RPMI7951 (cell line): ENCODE results near the gene DYRK1A. TPM values are rescaled to one million over a fixed set of nuclear protein-coding genes. Genes with fewer than 3 reads are reported as not detected.

Source experiments
- DNase-seq: peaks from one replicate; pipeline ENCODE4 v3.0.0-alpha.2; 2012; ENCODE audit warnings: low read depth
- total RNA-seq: library from RNA; depleted of rRNA; stranded (reverse); fragments of >200 nt; shearing (Covaris generic); gene quantifications from 2 replicates; pipeline ENCODE4 v1.2.3, GENCODE V29; 2014

The DYRK1A gene
- total RNA-seq, 1 experiment from 2014 or later, result 30.2 TPM

DNA sequence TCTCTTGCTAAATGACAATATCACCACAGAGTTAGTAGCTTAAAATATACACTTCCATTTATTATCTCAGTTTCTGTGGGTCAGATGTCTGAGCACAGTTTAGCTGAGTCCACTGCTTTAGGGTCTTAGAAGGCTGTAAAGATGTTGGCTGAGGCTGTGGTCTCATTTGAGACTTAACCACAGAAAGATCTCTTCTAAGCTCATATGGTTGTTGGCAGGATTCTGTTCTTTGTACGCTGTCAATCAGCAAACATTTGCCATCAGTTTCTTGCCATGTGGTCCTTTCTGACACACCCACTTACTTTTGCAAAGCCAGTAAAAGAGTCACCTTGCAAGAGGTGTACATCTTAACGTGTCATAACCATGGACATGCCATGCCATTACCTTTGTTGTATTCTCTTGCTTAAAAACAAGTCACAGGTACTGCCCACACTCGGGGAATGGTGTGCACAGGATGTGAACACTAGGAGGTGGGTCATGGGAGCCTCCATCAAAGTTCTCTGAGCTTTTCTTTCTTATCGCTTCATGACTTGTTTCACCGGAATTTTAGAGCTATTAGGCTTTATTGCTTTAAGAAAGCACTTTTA is 18.7 kb downstream of the DYRK1A start:
- no peak for DNase-seq

DNA sequence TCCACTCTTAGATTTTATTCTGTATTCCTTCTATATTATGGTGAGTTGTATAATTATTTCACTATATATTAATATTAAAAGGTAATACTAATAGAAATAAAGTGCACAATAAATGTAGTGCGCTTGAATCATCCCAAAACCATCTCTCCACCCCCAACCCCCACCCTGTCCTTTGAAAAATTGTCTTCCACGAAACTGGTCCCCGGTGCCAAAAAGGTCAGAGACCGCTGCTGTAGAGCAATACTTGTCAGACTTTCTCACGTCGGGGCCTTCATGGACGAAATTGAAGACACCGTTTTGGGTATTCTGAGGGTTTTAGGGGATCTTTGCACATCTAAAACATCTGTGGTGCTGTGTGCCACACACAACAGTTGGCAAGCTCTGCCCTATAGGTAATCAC is 19.6 kb downstream of the DYRK1A start:
- no peak for DNase-seq

DNA sequence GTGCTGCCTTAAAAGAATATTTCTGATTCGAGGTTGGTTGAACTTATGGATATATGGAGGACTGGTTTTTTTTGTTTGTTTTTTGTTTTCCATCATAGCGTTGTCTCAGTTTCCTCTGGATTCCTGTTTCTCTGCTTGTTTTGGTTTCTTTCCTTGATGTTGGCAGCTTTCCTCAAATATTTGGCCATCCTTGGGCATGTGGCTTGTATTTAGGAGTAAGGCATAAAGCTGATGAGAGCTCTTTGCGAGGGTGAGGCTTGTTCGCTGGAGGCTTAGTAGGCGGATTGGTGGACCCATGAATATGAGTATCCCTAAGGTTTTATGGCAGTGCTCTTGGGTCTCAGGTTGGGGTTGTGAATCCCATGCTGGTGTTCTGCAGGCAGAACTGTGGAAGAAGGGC is 22.9 kb downstream of the DYRK1A start:
- no peak for DNase-seq

- no peak for DNase-seq
Measured at GRCh38 chr21:37391666-37392065, 25.1 kb downstream of the DYRK1A start.

DNA sequence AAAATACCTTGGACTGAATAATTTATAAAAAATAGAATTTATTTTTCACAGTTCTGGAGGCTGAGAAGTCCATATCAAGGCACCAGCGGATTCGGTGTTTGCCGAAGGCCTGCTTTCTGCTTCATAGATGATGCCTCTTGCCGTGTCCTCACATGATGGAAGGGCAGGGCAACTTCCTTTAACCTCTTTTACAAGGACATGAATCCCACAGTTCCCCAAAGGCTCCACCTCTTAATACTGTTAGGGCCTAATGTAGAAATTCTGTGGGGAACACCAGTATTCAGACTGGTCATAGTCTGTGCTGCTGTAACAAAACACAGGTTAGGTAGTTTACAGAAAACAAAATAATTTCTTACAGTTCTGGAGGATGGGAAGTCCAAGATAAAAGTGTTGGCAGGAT is 25.9 kb downstream of the DYRK1A start:
- no peak for DNase-seq

GRCh38 chr21:37393030-37393429 is 26.5 kb downstream of the DYRK1A start:
- no peak for DNase-seq

DNA sequence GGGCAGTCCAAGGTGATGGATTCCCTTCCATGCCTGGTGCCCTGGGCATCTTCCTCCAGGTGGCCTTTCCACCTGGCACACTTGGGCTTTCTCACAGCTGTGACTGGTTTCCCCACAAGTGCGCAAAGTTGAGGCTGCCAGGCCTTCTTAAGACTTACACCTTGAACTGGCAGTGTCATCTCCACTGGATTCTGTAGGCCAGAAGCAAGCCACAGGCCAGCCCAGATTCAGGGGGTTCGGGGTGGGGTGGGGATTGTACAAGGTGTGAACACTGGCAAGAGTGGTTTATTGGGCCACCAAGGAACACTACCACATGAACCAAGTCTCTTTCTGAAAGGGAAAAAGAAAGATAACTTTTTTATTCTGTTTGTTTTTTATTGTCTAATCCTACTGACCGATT is 27.2 kb downstream of the DYRK1A start:
- no peak for DNase-seq

DNA sequence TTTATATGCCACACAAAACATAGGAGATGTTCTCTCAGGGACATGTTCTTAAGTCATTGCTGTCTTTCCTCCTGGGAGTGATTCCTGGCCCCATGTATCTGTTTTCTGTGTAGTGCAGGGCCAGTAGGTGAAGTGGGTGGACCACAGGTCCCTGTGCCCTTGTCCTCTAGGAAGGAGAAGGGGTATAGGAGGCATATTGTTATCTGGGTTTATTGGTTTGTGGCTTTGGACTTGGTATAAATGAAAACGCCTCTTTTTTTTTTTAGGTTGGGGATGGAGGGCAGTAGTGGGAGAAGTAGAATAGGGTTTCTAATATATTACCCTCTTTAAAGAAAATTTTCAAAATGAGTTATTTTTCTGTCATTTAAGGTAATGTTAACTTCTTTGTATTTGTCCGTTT is 29.4 kb downstream of the DYRK1A start:
- DNase-seq, result no peak

DNA sequence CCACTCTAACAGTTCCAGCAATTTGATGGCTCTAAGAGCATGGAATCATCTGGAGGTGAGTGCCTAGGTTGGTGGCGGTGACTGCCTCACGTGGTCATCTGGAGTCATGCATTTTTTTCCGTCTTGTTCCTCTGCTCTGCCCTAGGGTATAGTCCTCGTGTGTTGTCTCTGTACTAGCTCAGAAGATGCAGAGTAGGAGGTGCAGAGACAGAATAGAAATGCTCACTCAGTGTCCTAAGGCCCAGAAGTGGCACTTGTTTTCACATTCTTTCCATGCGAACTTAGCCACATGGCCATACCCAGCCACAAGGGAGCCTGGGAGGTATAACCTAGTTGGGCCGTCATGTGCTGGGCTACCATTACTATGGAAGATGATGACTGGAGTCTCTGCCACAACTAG is 30.3 kb downstream of the DYRK1A start:
- no peak for DNase-seq

DNA sequence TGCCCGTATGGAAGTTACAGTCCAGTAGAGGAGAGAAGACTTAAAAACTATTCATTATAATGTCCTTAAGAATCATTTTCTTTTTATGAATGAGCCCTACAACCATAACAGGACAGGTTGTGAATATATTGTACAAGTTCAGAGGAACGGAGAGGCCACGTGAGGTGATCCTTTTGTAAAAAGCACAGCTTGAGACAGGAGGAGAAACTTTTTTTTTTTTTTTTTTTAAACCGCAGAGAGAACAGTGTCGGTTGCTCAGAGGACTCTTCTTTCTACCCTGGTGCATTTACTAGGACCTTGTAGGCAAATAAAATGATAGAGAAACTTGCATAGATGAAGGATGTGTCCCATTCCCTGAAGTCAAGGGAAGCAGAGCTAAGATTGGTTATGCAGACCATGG is 32.1 kb downstream of the DYRK1A start:
- no peak for DNase-seq

DNA sequence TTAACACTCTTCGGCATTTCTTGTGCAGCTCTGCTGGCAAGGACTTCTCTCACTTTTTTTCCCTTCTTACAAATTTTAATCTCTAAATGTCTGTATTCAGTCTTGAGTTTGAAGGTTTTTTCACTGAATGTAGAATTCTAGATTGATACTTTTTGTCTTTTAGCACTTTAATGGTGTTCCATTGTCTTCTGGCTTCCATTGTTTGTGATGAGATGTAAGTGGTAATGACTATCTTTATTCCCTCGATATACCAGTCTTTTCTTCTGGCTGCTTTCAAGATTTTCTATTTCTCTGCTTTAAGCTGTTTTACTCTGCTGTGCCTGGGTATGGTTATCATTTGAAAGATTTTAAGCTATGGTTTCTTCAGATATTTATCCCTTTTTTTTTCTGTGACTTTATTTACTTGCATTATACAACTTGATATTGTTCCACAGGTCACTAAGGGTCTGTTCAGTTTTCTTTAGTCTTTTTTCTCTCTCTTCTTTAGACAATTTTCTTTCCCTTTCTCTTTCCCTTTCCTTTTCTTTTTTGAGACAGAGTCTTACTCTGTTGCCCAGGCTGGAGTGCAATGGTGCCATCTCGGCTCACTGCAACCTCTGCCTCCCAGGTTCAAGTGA is 35.8 kb downstream of the DYRK1A start:
- no peak for DNase-seq

- DNase-seq, result no peak
Measured at GRCh38 chr21:37405629-37406028, 39.1 kb downstream of the DYRK1A start.

DNA sequence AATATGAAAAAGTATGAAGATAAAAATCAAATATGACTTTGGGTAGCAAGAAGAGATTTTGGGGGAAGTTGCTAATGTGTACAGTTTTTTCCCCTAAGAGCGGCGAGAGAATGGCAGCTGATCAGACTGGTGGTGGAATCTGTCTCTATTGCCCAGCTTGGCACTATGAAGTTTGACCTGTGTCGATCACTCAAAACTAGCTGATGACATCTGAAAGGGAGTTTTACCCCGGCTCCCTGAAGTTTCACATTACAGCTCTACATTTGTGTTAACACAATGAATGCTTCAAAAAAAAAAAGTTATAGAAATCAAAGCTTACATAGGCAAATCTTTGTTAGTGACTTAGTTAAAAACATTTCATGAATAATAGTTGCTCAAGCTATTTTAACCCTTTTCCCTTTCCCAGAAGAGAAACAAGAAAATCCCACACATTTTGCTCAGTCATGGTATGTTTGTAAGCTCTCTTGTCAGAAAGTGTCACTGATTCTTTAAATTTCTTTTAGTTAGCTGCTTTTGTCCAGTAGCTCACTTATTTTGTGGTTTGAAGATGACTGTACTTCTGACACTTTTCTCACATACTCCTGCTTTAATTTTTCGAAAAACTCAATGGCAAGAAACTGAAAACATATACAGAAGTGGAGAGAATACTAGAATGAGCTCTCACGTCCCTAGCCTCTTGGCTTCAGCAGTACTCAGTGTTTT is 41.3 kb downstream of the DYRK1A start:
- no peak for DNase-seq

DNA sequence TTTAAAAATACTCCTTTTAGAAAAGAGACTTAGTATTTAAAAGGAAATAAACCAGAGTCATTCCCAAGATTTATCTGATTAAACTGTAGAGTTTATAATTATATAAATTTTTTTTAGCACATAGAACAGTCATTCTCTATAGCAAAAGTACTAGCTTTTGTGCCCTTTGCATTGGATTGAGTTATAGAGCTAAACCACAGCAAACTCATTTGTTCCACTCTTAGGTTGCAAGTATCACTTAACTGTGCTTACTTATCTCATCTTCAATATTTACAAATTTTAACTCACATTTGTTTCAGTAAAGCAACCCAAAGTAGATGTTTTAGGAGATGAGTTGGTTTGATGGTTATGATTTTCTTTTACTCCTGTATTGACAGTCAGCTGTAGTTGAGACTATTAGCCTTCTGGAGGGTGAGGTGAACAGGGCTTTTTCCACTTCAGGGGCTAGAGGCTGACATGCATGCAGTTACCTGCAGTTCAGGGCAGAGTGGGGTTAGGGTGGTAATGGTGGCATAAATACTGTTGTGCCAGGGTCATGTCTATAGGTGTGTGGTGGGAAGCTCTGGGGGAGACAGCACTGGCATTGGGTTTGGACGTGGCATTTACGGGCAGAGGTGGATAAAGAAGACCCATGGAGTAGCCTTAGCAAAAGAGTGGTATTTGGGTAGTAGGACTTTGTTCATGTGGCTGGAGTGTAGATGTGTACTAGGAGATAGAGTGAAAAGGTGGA is 42.1 kb downstream of the DYRK1A start:
- DNase-seq, result no peak

DNA sequence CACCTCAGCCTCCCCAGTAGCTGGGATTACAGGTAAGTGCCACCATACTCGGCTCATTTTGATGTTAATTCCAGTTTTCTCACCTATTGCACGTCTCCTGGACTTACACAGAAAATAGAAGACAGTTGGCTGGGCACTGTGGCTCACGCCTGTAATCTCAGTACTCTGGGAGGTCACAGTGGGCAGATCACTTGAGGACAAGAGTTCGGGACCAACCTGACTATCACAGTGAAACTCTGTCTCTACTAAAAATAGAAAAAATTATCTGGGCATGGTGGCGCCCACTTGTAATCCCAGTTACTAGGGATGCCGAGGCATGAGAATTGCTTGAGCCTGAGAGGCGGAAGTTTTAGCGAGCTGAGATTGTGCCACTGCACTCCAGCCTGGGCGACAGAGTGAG is 44.1 kb downstream of the DYRK1A start:
- DNase-seq, result no peak

DNA sequence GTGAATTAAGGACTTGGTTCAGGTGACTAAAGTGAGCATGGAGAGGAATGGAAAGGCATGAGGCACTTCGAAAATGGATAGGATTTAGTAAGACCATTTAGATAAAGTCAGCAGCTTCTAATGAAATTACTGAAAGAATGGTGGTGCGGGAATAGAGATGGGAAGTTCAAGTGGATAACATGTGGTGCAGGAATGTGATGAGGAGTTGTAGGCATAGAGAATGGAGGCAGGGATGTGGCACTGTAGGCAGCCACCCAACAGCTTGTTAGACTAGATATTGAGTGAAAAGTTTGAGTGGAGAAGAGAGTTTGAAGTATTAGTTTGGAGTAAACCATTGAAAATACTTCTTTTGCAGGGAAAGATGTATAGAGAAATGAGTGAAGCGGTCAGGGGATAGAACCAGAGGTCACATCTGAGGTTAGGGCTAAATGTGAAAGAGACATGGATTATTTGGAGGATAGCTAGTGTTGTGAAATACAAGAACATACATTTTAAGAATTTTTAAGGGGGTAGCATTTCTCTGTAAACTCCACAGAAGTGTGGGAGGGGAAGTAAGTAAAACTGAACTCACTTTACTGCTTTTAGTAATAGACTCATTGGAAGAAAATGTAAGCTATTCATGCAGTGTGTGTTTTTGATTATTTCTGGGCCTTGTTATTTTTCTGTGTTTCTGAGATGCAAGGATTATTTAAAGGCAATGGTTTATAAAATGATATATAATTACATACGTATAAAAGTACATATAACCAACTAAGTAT is 46.2 kb downstream of the DYRK1A start:
- DNase-seq, result no peak

GRCh38 chr21:37413553-37414291 is 47.1 kb downstream of the DYRK1A start:
- DNase-seq, result no peak

DNA sequence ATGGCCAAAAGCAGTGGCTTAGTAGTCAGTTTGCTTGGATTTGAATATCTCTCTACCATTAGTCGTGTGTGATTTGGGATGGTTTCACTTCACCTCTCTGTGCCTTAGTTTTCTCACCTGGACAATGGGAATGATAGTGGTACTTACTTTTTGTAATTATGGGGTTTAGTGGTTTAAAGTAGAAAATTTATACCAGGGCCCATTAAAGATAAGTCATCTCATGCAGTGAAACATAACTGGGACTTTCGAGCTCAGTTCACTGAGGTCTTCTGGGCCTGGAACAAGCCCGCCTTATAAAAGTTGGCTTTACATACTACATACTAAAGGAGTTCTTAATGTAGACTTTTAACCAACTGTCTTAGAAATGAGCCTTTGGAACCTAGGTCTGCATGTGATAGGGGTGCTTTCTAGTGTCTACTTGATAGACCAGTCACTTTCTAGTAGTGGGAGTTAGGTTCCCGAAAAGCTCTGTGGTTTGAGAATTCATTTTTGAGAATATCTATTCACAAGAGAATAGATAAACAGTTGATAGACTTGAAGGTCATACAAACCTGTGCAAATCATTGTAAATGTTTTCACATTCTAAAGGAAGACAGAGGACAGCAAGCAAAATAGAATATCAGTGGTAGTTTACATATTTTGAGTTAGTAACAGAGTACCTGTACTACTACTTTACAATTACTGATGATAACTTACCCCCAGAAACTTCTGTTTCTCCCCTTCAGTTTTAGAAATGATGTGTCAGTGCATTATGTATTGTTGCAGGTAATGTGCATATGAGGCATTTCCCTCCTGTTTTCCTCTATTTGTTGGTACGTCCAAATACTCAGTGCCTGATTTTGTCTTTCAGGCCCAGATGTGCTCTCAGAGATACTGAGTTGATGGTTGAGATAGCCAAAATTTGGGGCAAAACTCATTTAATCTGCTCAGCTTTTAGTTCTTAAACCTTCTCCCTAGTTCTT is 48.0 kb downstream of the DYRK1A start:
- DNase-seq, result no peak

GRCh38 chr21:37415939-37416338 is 49.4 kb downstream of the DYRK1A start:
- no peak for DNase-seq

GRCh38 chr21:37416914-37417313 is 50.3 kb downstream of the DYRK1A start:
- DNase-seq, result no peak
